Fibroblast of lung (primary cell): ENCODE results near the gene FAM20B.

Experiments
- CTCF ChIP-seq, 2 donors: IDR thresholded peaks in 1 of 2; conservative IDR thresholded peaks in 1 of 2; 1 replicate in 1 of 2; 2 replicates in 1 of 2; pipeline ENCODE4 v1.5.1; 2011 to 2012; ENCODE audit warnings: low read length in 2 of 2, control low read depth in 1 of 2, inconsistent platforms in 1 of 2, low read depth in 1 of 2, mild to moderate bottlenecking in 1 of 2
- EZH2 ChIP-seq: IDR thresholded peaks from 2 replicates; pipeline ENCODE4 v1.5.1; 2012; ENCODE audit warnings: low read length, control low read depth, mild to moderate bottlenecking; ENCODE audit errors: missing control alignments

- no peak for TF ChIP-seq CTCF (conservative IDR thresholded peaks at IDR 0.05 in 1 of 2, IDR thresholded peaks at IDR 0.05 in 1 of 2; ENCODE audit: low read depth in 1 of 2, low read length in 2 of 2)
- TF ChIP-seq EZH2, result no peak
Observed at GRCh38 chr1:179108644-179109043, 83.0 kb downstream of the FAM20B start.
